Common myeloid progenitor, CD34-positive (primary cell): Measurements from ENCODE around the gene NFKB2.

Source experiments
- CTCF ChIA-PET: fragments of 350-600 bp; sonication (Branson Sonifier 250); formaldehyde crosslinking; loops from one replicate; lab custom pipeline; 2021; ENCODE audit warnings: antibody characterized with exemption; lab: Charles Lee
- POLR2A ChIA-PET: fragments of 350-600 bp; sonication (Branson Sonifier 250); formaldehyde crosslinking; loops from one replicate; lab custom pipeline; 2021; ENCODE audit warnings: antibody characterized with exemption; lab: Charles Lee
- DNase-seq, 3 donors: peaks; one replicate each; pipeline versions ENCODE4 v3.0.0 to v3.0.0-alpha.2; 2013
- H3K27ac ChIP-seq, 2 experiments: 1 replicate in 1 of 2; 2 replicates in 1 of 2; pipeline ENCODE4 v1.7.0; 2013; ENCODE audit warnings: inconsistent platforms in 2 of 2, low read length in 2 of 2, mild to moderate bottlenecking in 2 of 2, low read depth in 1 of 2, moderate library complexity in 1 of 2; ENCODE audit not compliant: severe bottlenecking in 2 of 2, insufficient read depth in 1 of 2, poor library complexity in 1 of 2
- H3K27me3 ChIP-seq, 5 experiments: replicated peaks in 2 of 5; 1 replicate in 3 of 5; 2 replicates in 2 of 5; pipeline versions ENCODE4 v1.6.1 to v1.7.0; 2013; ENCODE audit warnings: low read length in 4 of 5, mild to moderate bottlenecking in 2 of 5, moderate library complexity in 2 of 5, inconsistent platforms in 1 of 5; ENCODE audit not compliant: insufficient read depth in 5 of 5, control insufficient read depth in 4 of 5
- H3K36me3 ChIP-seq, 4 experiments: 1 replicate in 2 of 4; 2 replicates in 2 of 4; pipeline versions ENCODE4 v1.6.1 to v1.7.0; 2013; ENCODE audit warnings: low read length in 3 of 4, control low read depth in 1 of 4, mild to moderate bottlenecking in 1 of 4; ENCODE audit not compliant: control insufficient read depth in 4 of 4, insufficient read depth in 4 of 4
- H3K4me1 ChIP-seq, 4 experiments: 1 replicate in 3 of 4; 2 replicates in 1 of 4; pipeline versions ENCODE4 v1.6.1 to v1.7.1; 2013; ENCODE audit warnings: low read length in 3 of 4, mild to moderate bottlenecking in 3 of 4, control low read depth in 1 of 4, inconsistent platforms in 1 of 4, moderate library complexity in 1 of 4; ENCODE audit not compliant: control insufficient read depth in 4 of 4, insufficient read depth in 4 of 4; ENCODE audit errors: control extremely low read depth in 1 of 4
- H3K4me3 ChIP-seq, 7 experiments: 1 replicate in 4 of 7; 2 replicates in 3 of 7; pipeline versions ENCODE4 v1.5.1 to v1.7.0; 2013; ENCODE audit warnings: mild to moderate bottlenecking in 7 of 7, low read length in 6 of 7, moderate library complexity in 6 of 7, inconsistent platforms in 2 of 7, low read depth in 2 of 7, control low read depth in 1 of 7; ENCODE audit not compliant: insufficient read depth in 4 of 7, control insufficient read depth in 1 of 7; ENCODE audit errors: extremely low read depth in 1 of 7
- H3K9me3 ChIP-seq, 5 experiments: 1 replicate in 4 of 5; 2 replicates in 1 of 5; pipeline versions ENCODE4 v1.6.1 to v1.7.1; 2013; ENCODE audit warnings: low read length in 4 of 5, mild to moderate bottlenecking in 2 of 5, inconsistent platforms in 1 of 5, low read depth in 1 of 5, moderate library complexity in 1 of 5; ENCODE audit not compliant: control insufficient read depth in 4 of 5, insufficient read depth in 2 of 5; ENCODE audit errors: control extremely low read depth in 1 of 5
- WGBS: methylation state at CpG from one replicate; pipeline ENCODE4 v1.1.5; 2013; ENCODE audit not compliant: insufficient coverage; 5-methylcytosine and 5-hydroxymethylcytosine counted together

The NFKB2 gene

DNA sequence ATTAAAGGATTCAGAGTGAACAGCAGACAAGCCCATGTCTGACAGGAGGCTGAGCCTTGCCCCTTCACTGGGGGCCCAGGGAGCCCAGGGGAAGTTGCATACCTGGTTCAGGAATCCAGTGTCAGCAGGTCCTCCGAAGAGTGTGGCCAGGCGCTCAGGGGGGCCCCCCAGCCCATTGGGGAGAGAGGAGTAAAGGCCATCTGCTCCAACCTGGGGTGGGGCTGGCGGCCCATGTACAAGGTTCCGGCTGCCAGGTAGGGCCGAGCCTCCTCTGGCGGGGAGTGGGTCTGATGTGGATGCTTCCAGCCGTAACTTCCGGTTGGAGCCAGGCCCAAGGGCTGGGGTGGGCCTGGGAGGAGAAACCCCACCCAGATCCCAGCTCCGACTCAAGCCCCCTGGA lies 20.8 kb downstream of the NFKB2 start:
- CTCF ChIA-PET, result interaction anchor here (2.1 kb wide), 1 partner anchor 63 kb away, joined by 9 read pairs; no protein-coding TSS in a partner anchor
- POLR2A ChIA-PET, result no interaction called here
- 94% methylated on average over 6 of the region's 9 CpGs for WGBS

DNA sequence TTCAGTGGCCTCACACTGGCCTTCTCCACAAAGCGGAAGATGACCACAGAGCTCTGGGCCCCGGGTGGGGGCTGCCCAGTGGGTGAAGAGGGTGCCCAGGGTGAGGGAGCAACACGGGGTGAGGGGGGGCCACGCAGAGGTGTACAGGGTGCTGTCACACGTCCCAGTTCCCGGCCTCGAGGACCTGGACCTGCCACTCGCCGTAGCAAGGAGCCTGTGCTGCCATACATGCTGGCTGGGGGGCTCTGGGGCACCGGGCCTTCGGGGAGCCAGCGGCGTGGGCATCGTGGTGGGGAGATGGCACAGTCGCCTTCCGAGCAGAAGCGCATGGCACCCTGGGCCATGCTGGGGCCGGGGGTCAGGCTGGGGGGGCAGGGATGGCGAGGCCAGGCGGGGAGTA lies 21.2 kb downstream of the NFKB2 start:
- Histone ChIP-seq H3K9me3 (no peaks in the 10 kb centered on the region), H3K36me3 (no peaks in the 10 kb centered on the region), H3K4me3 (no peak overlapping the region), H3K4me1 (peaks cover 0 to 27% (median 22%) of the 10 kb centered on the region in 4 experiments), H3K27ac (no peak overlapping the region), H3K27me3 (peaks cover 6 to 32% (median 15%) of the 10 kb centered on the region in 5 experiments)
- no peak for DNase-seq
- ChIA-PET CTCF (interaction anchor here (1.0 kb wide), 1 partner anchor 17 kb away, joined by 3 read pairs; no protein-coding TSS in a partner anchor), POLR2A (no interaction called here)
- WGBS, result 93% methylated on average over 13 of the region's 20 CpGs

More for the DNA sequence above, 20.8 kb downstream of the NFKB2 start:
- H3K4me1 ChIP-seq, result peaks cover 0 to 25% (median 20%) of the 10 kb centered on the region in 4 experiments
- H3K27me3 ChIP-seq, result peaks cover 6 to 37% (median 17%) of the 10 kb centered on the region in 5 experiments
- H3K9me3 ChIP-seq, result no peaks in the 10 kb centered on the region
- DNase-seq, result no peak
- H3K4me3 ChIP-seq, result no peak overlapping the region
- no peaks in the 10 kb centered on the region for H3K36me3 ChIP-seq
- no peak overlapping the region for H3K27ac ChIP-seq

DNA sequence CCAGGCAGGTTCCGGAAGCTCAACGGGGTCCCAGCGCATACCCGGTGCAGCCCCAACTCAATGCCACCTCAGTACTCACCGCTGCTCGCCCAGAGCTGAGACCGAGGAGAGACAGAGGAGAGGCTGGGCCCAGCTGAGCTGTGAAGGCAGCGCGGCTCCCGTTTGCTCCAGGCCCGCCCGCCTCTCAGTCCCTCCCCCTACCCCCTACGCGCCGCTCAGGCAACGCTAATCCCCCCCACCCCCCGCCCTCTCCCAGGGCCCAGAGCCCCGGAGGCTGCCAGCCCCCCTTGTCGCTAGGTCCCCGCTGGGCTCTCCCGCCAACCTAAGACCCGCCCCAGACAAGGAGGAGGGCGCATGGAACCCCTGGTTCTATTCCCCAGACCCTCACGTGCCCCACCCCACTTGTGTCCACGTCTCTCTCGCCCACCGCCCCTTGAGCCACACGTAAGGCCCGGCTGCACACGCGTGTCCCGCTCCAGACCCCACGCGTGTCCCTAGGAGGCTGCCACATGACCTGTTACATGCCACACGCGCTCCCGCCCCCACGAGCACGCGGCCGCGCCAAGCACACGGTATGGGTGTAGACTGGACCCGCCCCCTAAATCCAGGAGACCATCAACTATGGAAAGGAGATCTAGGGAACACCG lies 23.2 kb downstream of the NFKB2 start, which contains the start of gene PSD:
TSS of gene PSD (minus strand) at position 164 of the 647 bp plus-strand sequence. CDS start 1,747 bp downstream, outside the sequence.
- ChIA-PET POLR2A (no interaction called here), CTCF (interaction anchor here (1.9 kb wide), 1 partner anchor 15 kb away, joined by 7 read pairs; no protein-coding TSS in a partner anchor)
- DNase-seq, result peak in 1 of 3 donors; percentile 15
- Histone ChIP-seq H3K36me3 (peaks cover 2 to 8% (median 6%) of the 10 kb centered on the region in 4 experiments), H3K27ac (no peak within 1 kb of the TSS), H3K27me3 (peaks cover 6 to 25% (median 11%) of the 10 kb centered on the region in 5 experiments), H3K9me3 (no peaks in the 10 kb centered on the region), H3K4me3 (peak within 1 kb of the TSS; percentile 13 to 96 (median 90)), H3K4me1 (peaks cover 3 to 45% (median 40%) of the 10 kb centered on the region in 4 experiments)
- WGBS, result 7% methylated on average over 34 of the region's 45 CpGs

DNA sequence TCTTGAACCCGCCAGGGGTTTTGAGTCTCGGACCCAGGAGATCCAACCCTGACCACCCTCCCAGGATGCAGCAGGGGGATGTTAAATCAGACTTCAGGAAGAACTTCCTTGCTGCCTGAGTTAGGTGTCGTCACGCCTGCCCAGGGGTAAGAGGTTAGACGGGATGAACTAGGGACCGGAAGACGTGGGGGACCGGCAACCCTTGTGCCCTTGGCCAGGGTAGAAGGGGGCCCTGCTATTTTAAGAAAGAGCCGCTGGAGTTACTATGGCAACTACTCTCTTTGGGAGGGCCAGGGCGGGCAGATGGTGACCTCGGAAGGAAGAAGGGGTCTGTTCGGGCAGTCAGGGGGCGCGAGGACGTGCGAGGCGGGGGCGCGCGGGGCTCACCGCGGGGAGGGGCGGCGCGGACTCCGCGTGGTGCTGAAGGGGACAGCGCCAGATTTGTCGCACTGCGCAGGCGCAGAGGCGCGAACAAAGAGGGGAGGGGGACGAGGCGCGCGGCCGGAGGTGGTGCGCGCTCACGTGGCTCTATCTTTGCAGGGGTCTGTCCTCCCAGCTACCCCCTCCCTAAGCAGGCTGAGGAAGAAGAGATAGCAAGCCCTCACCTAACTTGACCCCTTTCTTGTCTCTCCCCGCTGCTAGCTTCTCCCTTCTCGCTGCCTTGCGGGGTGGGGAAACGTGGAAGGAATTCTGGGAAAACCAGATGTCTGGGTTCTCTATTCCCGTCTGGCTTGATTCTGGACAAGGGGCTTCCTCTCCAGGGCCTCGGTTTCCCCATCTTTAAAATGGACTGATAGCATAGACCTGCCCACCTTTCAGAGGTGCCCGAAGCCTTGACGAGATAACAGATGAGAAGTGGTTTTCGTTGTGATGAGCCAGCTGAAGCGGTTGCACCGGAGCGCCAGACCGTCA lies 24.0 kb downstream of the NFKB2 start:
- ChIA-PET CTCF (interaction anchor here (0.6 to 9.1 kb wide), 10 partner anchors 7 to 106 kb away, joined by 3 to 71 read pairs (median 6); partner anchors contain the start of genes C10orf95 and CUEDC2), POLR2A (interaction anchor here (1.0 to 4.1 kb wide), 4 partner anchors 13 to 226 kb away, joined by 4 to 28 read pairs (median 6); partner anchors contain the start of genes CUEDC2 and NFKB2)
- Histone ChIP-seq H3K27ac (no peak overlapping the region), H3K36me3 (peaks cover 4 to 15% (median 12%) of the 10 kb centered on the region in 4 experiments), H3K4me3 (peak overlapping the region; percentile 87 to 96 (median 90)), H3K9me3 (no peaks in the 10 kb centered on the region), H3K27me3 (peaks cover 6 to 25% (median 11%) of the 10 kb centered on the region in 5 experiments), H3K4me1 (peaks cover 3 to 46% (median 40%) of the 10 kb centered on the region in 4 experiments)
- peak in 2 of 3 donors; percentile 68 to 73 for DNase-seq
- WGBS, result under 1% methylated on average over 43 of the region's 54 CpGs

DNA sequence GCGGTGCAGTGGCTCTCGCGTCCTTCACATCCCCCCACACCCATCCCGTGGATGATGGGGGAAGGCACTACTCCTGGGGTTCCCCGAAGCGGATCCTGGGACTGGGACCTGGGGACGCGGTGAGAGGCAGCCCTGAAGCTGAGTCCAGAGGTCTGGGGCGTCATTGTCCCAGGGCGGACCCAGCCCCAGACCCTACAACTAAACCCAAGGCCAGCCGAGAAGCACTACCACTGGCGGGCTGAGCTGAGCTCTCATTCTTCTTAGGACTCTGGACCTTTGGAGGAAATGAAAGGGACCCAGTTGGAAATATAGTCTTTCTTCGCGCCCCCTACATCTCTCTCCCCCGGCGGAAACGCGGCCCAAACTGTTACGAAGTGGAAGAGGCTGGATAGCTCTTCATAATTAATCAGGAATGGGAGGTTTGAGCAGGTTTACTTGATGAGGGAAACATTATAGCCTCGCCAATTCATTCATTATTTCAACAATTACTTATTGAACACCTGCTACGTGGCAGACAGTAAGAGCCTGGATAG lies 24.7 kb downstream of the NFKB2 start:
- Histone ChIP-seq H3K9me3 (no peaks in the 10 kb centered on the region), H3K27ac (peak overlapping the region; percentile 47 to 85), H3K4me1 (peaks cover 3 to 46% (median 40%) of the 10 kb centered on the region in 4 experiments), H3K36me3 (peaks cover 4 to 21% (median 17%) of the 10 kb centered on the region in 4 experiments), H3K4me3 (peak overlapping the region; percentile 87 to 96 (median 90)), H3K27me3 (peaks cover 6 to 25% (median 11%) of the 10 kb centered on the region in 5 experiments)
- POLR2A ChIA-PET, result interaction anchor here (1.0 to 4.1 kb wide), 5 partner anchors 12 to 225 kb away, joined by 3 to 28 read pairs (median 5); partner anchors contain the start of genes CUEDC2 and NFKB2
- CTCF ChIA-PET, result interaction anchor here (0.6 to 9.1 kb wide), 13 partner anchors 8 to 107 kb away, joined by 3 to 71 read pairs (median 7); partner anchors contain the start of genes C10orf95 and CUEDC2
- WGBS, result 0% methylated on average over 10 of the region's 21 CpGs
- no peak for DNase-seq
